IMR-90 (cell line): Measurements from ENCODE around the gene ATP1A2. TPM values are rescaled to one million over a fixed set of nuclear protein-coding genes. Genes with fewer than 3 reads are reported as not detected.

Experiments
- ATAC-seq: fragments of 200-7000 bp; cut with Tn5 transposase; 2 replicates; pipeline ENCODE4 v1.9.1; 2020; ENCODE audit warnings: low read depth, mild to moderate bottlenecking, moderate library complexity
- BruUV-seq: library from RNA; stranded (reverse); fragments of 400-500 nt; replicated peaks from 2 replicates; lab custom pipeline; 2021; lab: Mats Ljungman, UMichigan
- CTCF ChIA-PET: fragments of 300-600 bp; formaldehyde crosslinking; extraction: SDS; loops from one replicate; lab custom pipeline; 2021; ENCODE audit warnings: antibody characterized with exemption; lab: Yijun Ruan, JAX
- POLR2A ChIA-PET: fragments of 300-600 bp; sonication (Branson Sonifier 250); formaldehyde crosslinking; loops from one replicate; lab custom pipeline; 2022; ENCODE audit warnings: antibody characterized with exemption; ENCODE audit not compliant: unreplicated experiment; lab: Charles Lee
- DNase-seq: peaks from one replicate; pipeline ENCODE4 v3.0.0; 2013
- H2AFZ ChIP-seq: replicated peaks from 2 replicates; pipeline ENCODE3; 2013; ENCODE audit warnings: low read length, mild to moderate bottlenecking; ENCODE audit not compliant: poor library complexity
- H2AK5ac ChIP-seq: 2 replicates; pipeline ENCODE4 v1.6.1; 2013; ENCODE audit warnings: low read depth, low read length, inconsistent platforms
- H2AK9ac ChIP-seq: replicated peaks from 2 replicates; pipeline ENCODE3; 2013; ENCODE audit warnings: mild to moderate bottlenecking, low read depth, low read length, moderate library complexity; ENCODE audit not compliant: poor library complexity
- H2BK120ac ChIP-seq: 2 replicates; pipeline ENCODE4 v1.6.1; 2013; ENCODE audit warnings: low read depth, low read length, inconsistent platforms
- H2BK15ac ChIP-seq: 3 replicates; pipeline ENCODE4 v1.6.1; 2013; ENCODE audit warnings: low read depth, low read length, inconsistent platforms
- H2BK20ac ChIP-seq: 2 replicates; pipeline ENCODE4 v1.6.1; 2013; ENCODE audit warnings: low read depth, mild to moderate bottlenecking, inconsistent platforms, low read length, moderate library complexity
- H2BK5ac ChIP-seq: 2 replicates; pipeline ENCODE4 v1.6.1; 2013; ENCODE audit warnings: mild to moderate bottlenecking, low read depth, low read length, inconsistent platforms; ENCODE audit not compliant: poor library complexity, severe bottlenecking
- H3K14ac ChIP-seq: replicated peaks from 2 replicates; pipeline ENCODE4 v1.6.1; 2013; ENCODE audit warnings: low read depth, low read length, inconsistent platforms
- H3K18ac ChIP-seq: 2 replicates; pipeline ENCODE4 v1.6.1; 2013; ENCODE audit warnings: low read depth, low read length, control low read depth
- H3K23ac ChIP-seq: 2 replicates; pipeline ENCODE4 v1.6.1; 2013; ENCODE audit warnings: low read depth, low read length, inconsistent platforms
- H3K27ac ChIP-seq: 2 replicates; pipeline ENCODE4 v1.5.1; 2013; ENCODE audit warnings: mild to moderate bottlenecking, control low read depth, low read length; ENCODE audit not compliant: insufficient read depth
- H3K27me3 ChIP-seq: 2 replicates; pipeline ENCODE4 v1.6.1; 2013; ENCODE audit warnings: low read length; ENCODE audit not compliant: control insufficient read depth, insufficient read depth
- H3K36me3 ChIP-seq: 2 replicates; pipeline ENCODE4 v1.6.1; 2013; ENCODE audit warnings: low read length, mixed read lengths; ENCODE audit not compliant: control insufficient read depth, insufficient read depth
- H3K4ac ChIP-seq: 2 replicates; pipeline ENCODE4 v1.6.1; 2013; ENCODE audit warnings: low read depth, low read length, inconsistent platforms
- H3K4me1 ChIP-seq: 2 replicates; pipeline ENCODE4 v1.6.1; 2013; ENCODE audit warnings: low read length, mixed read lengths; ENCODE audit not compliant: control insufficient read depth, insufficient read depth
- H3K4me2 ChIP-seq: 2 replicates; pipeline ENCODE4 v1.6.1; 2013; ENCODE audit warnings: low read depth, mild to moderate bottlenecking, control low read depth, low read length, moderate library complexity
- H3K4me3 ChIP-seq: 2 replicates; pipeline ENCODE4 v1.5.1; 2013; ENCODE audit warnings: low read depth, mild to moderate bottlenecking, control low read depth, low read length, moderate library complexity; ENCODE audit not compliant: insufficient read depth
- H3K56ac ChIP-seq: 2 replicates; pipeline ENCODE4 v1.6.1; 2013; ENCODE audit warnings: low read length, inconsistent platforms; ENCODE audit not compliant: insufficient read depth; ENCODE audit errors: extremely low read depth
- H3K79me1 ChIP-seq, 2 experiments: 2 replicates each; pipeline ENCODE4 v1.6.1; 2013; ENCODE audit warnings: low read length in 2 of 2, inconsistent platforms in 1 of 2, low read depth in 1 of 2
- H3K9ac ChIP-seq: 2 replicates; pipeline ENCODE4 v1.6.1; 2013; ENCODE audit warnings: low read depth, low read length, control low read depth
- H3K9me1 ChIP-seq: 2 replicates; pipeline ENCODE4 v1.6.1; 2013; ENCODE audit warnings: low read length, inconsistent platforms; ENCODE audit not compliant: insufficient read depth
- H3K9me3 ChIP-seq: 2 replicates; pipeline ENCODE4 v1.6.1; 2013; ENCODE audit warnings: low read length; ENCODE audit not compliant: control insufficient read depth, insufficient read depth
- H4K20me1 ChIP-seq: 2 replicates; pipeline ENCODE4 v1.6.1; 2013; ENCODE audit warnings: low read length, inconsistent platforms; ENCODE audit not compliant: insufficient read depth
- H4K5ac ChIP-seq: 2 replicates; pipeline ENCODE4 v1.6.1; 2013; ENCODE audit warnings: mild to moderate bottlenecking, low read depth, low read length, control low read depth
- H4K8ac ChIP-seq, 2 experiments: 2 replicates each; pipeline ENCODE4 v1.6.1; 2013; ENCODE audit warnings: low read depth in 2 of 2, low read length in 2 of 2, control low read depth in 1 of 2, inconsistent platforms in 1 of 2
- H4K91ac ChIP-seq: 2 replicates; pipeline ENCODE4 v1.6.1; 2013; ENCODE audit warnings: low read depth, low read length, inconsistent platforms; ENCODE audit not compliant: insufficient read depth
- CHD1 ChIP-seq: IDR thresholded peaks from 2 replicates; pipeline ENCODE4 v1.6.1; 2012; ENCODE audit warnings: low read depth, low read length, improper control_type of control experiment
- CTCF ChIP-seq: conservative IDR thresholded peaks from 2 replicates; pipeline ENCODE4 v1.5.1; 2012; ENCODE audit warnings: mild to moderate bottlenecking, low read depth, low read length, improper control_type of control experiment
- FOS ChIP-seq: fragments of 150-350 bp; IDR thresholded peaks from 2 replicates; pipeline ENCODE4 v1.6.1; 2016; ENCODE audit warnings: low read depth, low read length
- MAFK ChIP-seq: IDR thresholded peaks from 2 replicates; pipeline ENCODE4 v1.6.1; 2012; ENCODE audit warnings: low read depth, low read length, improper control_type of control experiment
- MAZ ChIP-seq: IDR thresholded peaks from 2 replicates; pipeline ENCODE4 v1.6.1; 2012; ENCODE audit warnings: low read depth, mild to moderate bottlenecking, low read length, improper control_type of control experiment, moderate library complexity, borderline replicate concordance
- MXI1 ChIP-seq: IDR thresholded peaks from 2 replicates; pipeline ENCODE4 v1.6.1; 2012; ENCODE audit warnings: low read depth, mild to moderate bottlenecking, low read length, moderate library complexity, borderline replicate concordance
- NFE2L2 ChIP-seq: fragments of 150-350 bp; IDR thresholded peaks from 2 replicates; pipeline ENCODE4 v1.6.1; 2016; ENCODE audit warnings: low read depth, mild to moderate bottlenecking, low read length
- POLR2A ChIP-seq: IDR thresholded peaks from 2 replicates; pipeline ENCODE4 v1.6.1; 2012; ENCODE audit warnings: mild to moderate bottlenecking, low read depth, low read length
- RCOR1 ChIP-seq: IDR thresholded peaks from 2 replicates; pipeline ENCODE4 v1.6.1; 2012; ENCODE audit warnings: mild to moderate bottlenecking, low read length, improper control_type of control experiment; ENCODE audit not compliant: insufficient replicate concordance
- RFX5 ChIP-seq: IDR thresholded peaks from 2 replicates; pipeline ENCODE4 v1.8.0; 2012; ENCODE audit warnings: low read depth, mild to moderate bottlenecking, low read length, moderate library complexity
- SMC3 ChIP-seq: fragments of 150-350 bp; IDR thresholded peaks from 2 replicates; pipeline ENCODE4 v1.6.1; 2016; ENCODE audit warnings: low read depth, mild to moderate bottlenecking, antibody characterized with exemption, low read length, moderate library complexity
- USF2 ChIP-seq: fragments of 150-350 bp; IDR thresholded peaks from 2 replicates; pipeline ENCODE4 v1.6.1; 2017; ENCODE audit warnings: mild to moderate bottlenecking, antibody characterized with exemption, low read length, low read depth
- dilution Hi-C: fragments of 300-500 bp; cut with HindIII; formaldehyde crosslinking; loops from one replicate; pipeline ENCODE4 v1.14.3; 2018; ENCODE audit warnings: low sequenced_read_pairs; ENCODE audit not compliant: unreplicated experiment
- in situ Hi-C: fragments of 300-500 bp; cut with MboI; formaldehyde crosslinking; loops from 3 replicates; pipeline ENCODE4 v1.14.3; 2019; ENCODE audit warnings: low sequenced_read_pairs, inconsistent platforms, mixed read lengths
- intact Hi-C: fragments of 100-400 bp; cut with micrococcal nuclease; formaldehyde crosslinking; loops from 2 replicates; pipeline ENCODE4 v1.10.0; 2022
- polyA plus RNA-seq, 3 experiments: library from polyadenylated mRNA; depleted of rRNA; stranded (reverse); fragments of >200 nt; gene quantifications; 2 replicates each; pipeline ENCODE4 v1.2.3, GENCODE V29; 2012; ENCODE audit warnings: low replicate concordance in 1 of 3
- total RNA-seq: library from RNA; depleted of rRNA; stranded (reverse); fragments of >200 nt; gene quantifications from 2 replicates; pipeline ENCODE4 v1.2.3, GENCODE V29; 2012
- TF ChIP-seq, protein P1 (sequence below): fragments of 150-350 bp; IDR thresholded peaks from 2 replicates; pipeline ENCODE4 v1.6.1; 2016; ENCODE audit warnings: low read depth, mild to moderate bottlenecking, low read length, moderate library complexity, borderline replicate concordance

Gene ATP1A2
- total and polyA plus RNA-seq, 2 of the 4 experiments (the other 2 are of a cell fraction) = under 0.01 to 0.15 TPM

DNA sequence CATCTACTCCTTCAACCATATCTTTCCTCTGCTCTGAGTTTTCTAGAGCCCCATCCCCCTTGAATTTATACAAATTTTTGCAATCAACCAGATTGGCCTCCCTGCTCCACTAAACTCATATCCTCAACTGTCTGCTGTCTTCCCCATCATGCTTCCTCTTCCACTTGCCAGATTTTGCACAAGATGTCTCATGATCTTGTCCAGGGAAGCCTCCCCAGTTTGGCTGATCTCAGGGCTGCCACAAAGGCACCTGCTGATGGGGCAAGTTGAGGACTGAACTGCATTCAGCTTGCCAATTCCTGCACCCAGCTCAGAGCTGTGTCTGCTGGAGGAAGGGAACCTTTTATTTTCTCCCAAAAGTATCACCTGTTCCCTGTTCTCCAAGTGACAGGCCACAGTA, 38.1 kb upstream of the ATP1A2 start:
- no peak overlapping the region for H3K23ac ChIP-seq
- H3K9ac ChIP-seq = no peak overlapping the region
- H2AK5ac ChIP-seq = no peak overlapping the region
- H3K27ac ChIP-seq = no peak overlapping the region
- no peak overlapping the region for H2BK20ac ChIP-seq
- intact Hi-C loops (no loop called here), dilution Hi-C loops (no loop called here), in situ Hi-C loops (no loop called here)
- H3K9me1 ChIP-seq = no peaks in the 10 kb centered on the region
- TF ChIP-seq RCOR1 (no peak), CTCF (no peak), RFX5 (no peak), MXI1 (no peak), NFE2L2 (no peak), SMC3 (no peak), MAFK (no peak), MAZ (no peak), FOS (no peak), POLR2A (no peak), USF2 (no peak), CHD1 (no peak)
- TF ChIP-seq, protein P1, sequence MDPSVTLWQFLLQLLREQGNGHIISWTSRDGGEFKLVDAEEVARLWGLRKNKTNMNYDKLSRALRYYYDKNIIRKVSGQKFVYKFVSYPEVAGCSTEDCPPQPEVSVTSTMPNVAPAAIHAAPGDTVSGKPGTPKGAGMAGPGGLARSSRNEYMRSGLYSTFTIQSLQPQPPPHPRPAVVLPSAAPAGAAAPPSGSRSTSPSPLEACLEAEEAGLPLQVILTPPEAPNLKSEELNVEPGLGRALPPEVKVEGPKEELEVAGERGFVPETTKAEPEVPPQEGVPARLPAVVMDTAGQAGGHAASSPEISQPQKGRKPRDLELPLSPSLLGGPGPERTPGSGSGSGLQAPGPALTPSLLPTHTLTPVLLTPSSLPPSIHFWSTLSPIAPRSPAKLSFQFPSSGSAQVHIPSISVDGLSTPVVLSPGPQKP = no peak
- H2AFZ ChIP-seq = no peak overlapping the region
- no peak overlapping the region for H3K56ac ChIP-seq
- H3K18ac ChIP-seq = no peak overlapping the region
- no peaks in the 10 kb centered on the region; the same call in 1 of the 2 replicates for H3K9me3 ChIP-seq
- no peak overlapping the region for H2BK120ac ChIP-seq
- DNase-seq (no peak), ATAC-seq (no peak)
- no peak overlapping the region for H4K5ac ChIP-seq
- no peak overlapping the region for H2AK9ac ChIP-seq
- H4K8ac ChIP-seq = no peak overlapping the region
- ChIA-PET CTCF (interaction anchor here (0.6 to 2.6 kb wide), 6 partner anchors 21 to 1026 kb away, joined by 3 to 16 read pairs (median 3); partner anchors contain the start of gene IGSF8), POLR2A (no interaction called here)
- no peak overlapping the region for H3K4me3 ChIP-seq
- H3K4me1 ChIP-seq = peaks cover 2% of the 10 kb centered on the region; the same call in 1 of the 2 replicates
- H3K36me3 ChIP-seq = no peaks in the 10 kb centered on the region
- H3K4me2 ChIP-seq = no peak overlapping the region
- BruUV-seq = no TSS peak
- H3K4ac ChIP-seq = no peak overlapping the region
- H3K14ac ChIP-seq = no peak overlapping the region
- no peaks in the 10 kb centered on the region for H3K79me1 ChIP-seq
- no peaks in the 10 kb centered on the region for H4K20me1 ChIP-seq
- no peak overlapping the region for H2BK15ac ChIP-seq
- H3K27me3 ChIP-seq = peaks cover 59% of the 10 kb centered on the region
- H4K91ac ChIP-seq = no peak overlapping the region
- H2BK5ac ChIP-seq = no peak overlapping the region
